ENCODE results near the gene PCSK6.
"Not testable (repeated sequence)": the region's sequence is repeated elsewhere in the genome, so short reads cannot be mapped to it uniquely, and the experiment has no call there.

PCSK6 gene

DNA sequence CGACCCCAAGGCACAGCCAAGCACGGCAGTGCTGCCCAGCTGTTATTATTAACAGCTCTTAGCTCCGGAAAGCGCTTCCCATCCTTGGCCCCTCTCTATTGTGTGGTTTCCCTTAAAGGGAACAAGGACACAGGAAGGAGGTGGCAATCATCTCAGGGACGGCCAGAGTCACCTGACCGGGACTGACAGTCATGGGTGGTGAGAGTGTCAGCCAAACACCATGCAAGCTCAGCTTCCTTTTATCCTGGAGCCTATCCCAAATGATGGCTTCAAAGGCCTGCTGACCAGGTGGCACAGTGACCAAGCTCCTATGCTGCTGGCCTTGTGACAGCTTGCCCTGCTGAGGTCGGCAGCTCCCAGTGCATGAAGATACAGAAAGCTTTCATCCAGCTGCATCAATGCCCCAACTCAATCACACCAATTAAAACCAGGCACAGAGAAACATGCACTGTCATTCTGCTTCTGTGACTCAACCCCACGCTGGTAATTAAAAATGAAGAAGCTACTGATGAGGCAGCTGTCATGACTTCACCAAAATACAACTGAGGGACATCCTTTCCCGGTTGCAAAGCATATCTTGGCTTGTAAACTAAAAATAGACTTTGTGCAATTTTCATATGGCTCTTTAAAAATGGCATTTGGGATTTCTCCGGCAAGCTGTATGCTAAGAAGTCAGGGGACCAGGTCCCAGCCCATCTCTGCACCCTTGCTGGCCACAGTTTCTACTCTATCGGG, 34.0 kb downstream of the PCSK6 start:
- DNase-seq (ENCODE audit: low read depth): no peak
- no peak for TF ChIP-seq CTCF (IDR thresholded peaks at IDR 0.05; ENCODE audit: insufficient read depth, low read depth, low read length, missing control alignments)

GRCh38 chr15:101454781-101455180, 34.7 kb downstream of the PCSK6 start:
- DNase-seq (ENCODE audit: low read depth); H3K4me3 ChIP-seq (ENCODE audit: low read depth, low read length): not testable (repeated sequence)

More for the DNA sequence above, 34.0 kb downstream of the PCSK6 start:
- no peak overlapping the region for H3K4me3 ChIP-seq (ENCODE audit: low read depth, low read length)

DNA sequence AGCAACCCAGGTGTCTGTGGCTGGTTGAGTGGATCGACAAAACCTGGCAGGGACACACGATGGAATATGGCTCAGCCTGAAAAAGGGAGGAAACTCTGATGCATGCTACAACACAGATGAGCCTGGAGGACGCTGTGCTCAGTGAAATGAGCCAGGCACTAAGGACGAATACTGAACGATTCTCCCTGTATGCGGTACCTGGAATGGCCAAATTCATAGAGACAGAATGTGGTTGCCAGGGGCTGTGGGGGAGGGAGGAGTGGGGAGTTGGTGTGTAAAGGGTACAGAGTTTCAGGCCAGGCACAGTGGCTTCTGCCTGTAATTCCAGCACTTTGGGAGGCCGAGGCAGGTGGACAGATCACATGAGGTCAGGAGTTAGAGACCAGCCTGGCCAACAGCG, 35.1 kb downstream of the PCSK6 start:
- DNase-seq (ENCODE audit: low read depth): no peak
- H3K4me3 ChIP-seq (ENCODE audit: low read depth, low read length): no peak overlapping the region
- TF ChIP-seq CTCF (IDR thresholded peaks at IDR 0.05; ENCODE audit: insufficient read depth, low read depth, low read length, missing control alignments): no peak

GRCh38 chr15:101453123-101454120, 36.1 kb downstream of the PCSK6 start:
- H3K4me3 ChIP-seq (ENCODE audit: low read depth, low read length): no peak overlapping the region
- DNase-seq (ENCODE audit: low read depth): no peak
- TF ChIP-seq CTCF (IDR thresholded peaks at IDR 0.05; ENCODE audit: insufficient read depth, low read depth, low read length, missing control alignments): no peak

GRCh38 chr15:101452572-101452971, 36.9 kb downstream of the PCSK6 start:
- H3K4me3 ChIP-seq (ENCODE audit: low read depth, low read length): no peak overlapping the region
- TF ChIP-seq CTCF (IDR thresholded peaks at IDR 0.05; ENCODE audit: insufficient read depth, low read depth, low read length, missing control alignments): no peak
- DNase-seq (ENCODE audit: low read depth): no peak

- TF ChIP-seq CTCF (IDR thresholded peaks at IDR 0.05; ENCODE audit: insufficient read depth, low read depth, low read length, missing control alignments): no peak
- no peak for DNase-seq (ENCODE audit: low read depth)
Observed at GRCh38 chr15:101451846-101452245, 37.7 kb downstream of the PCSK6 start.

GRCh38 chr15:101451266-101451799, 38.2 kb downstream of the PCSK6 start:
- TF ChIP-seq CTCF (IDR thresholded peaks at IDR 0.05; ENCODE audit: insufficient read depth, low read depth, low read length, missing control alignments): no peak
- no peak overlapping the region for H3K4me3 ChIP-seq (ENCODE audit: low read depth, low read length)
- no peak for DNase-seq (ENCODE audit: low read depth)

More at GRCh38 chr15:101451846-101452245, 37.7 kb downstream of the PCSK6 start:
- no peak overlapping the region for H3K4me3 ChIP-seq (ENCODE audit: low read depth, low read length)
